HT-29 (cell line): ENCODE results near the gene IGSF1. TPM values are rescaled to one million over a fixed set of nuclear protein-coding genes. Genes with fewer than 3 reads are reported as not detected.
"Not testable (repeated sequence)": the region's sequence is repeated elsewhere in the genome, so short reads cannot be mapped to it uniquely, and the experiment has no call there.

Experiments
- DNase-seq: peaks from one replicate; pipeline ENCODE4 v3.0.0-alpha.2; 2015; ENCODE audit warnings: low spot score
- total RNA-seq: library from RNA; depleted of rRNA; stranded (reverse); fragments of >200 nt; shearing (Covaris generic); gene quantifications from 2 replicates; pipeline ENCODE4 v1.2.3, GENCODE V29; 2014; rRNA removed

The IGSF1 gene
- total RNA-seq, 1 experiment from 2014 or later, result 0.74 TPM

DNA sequence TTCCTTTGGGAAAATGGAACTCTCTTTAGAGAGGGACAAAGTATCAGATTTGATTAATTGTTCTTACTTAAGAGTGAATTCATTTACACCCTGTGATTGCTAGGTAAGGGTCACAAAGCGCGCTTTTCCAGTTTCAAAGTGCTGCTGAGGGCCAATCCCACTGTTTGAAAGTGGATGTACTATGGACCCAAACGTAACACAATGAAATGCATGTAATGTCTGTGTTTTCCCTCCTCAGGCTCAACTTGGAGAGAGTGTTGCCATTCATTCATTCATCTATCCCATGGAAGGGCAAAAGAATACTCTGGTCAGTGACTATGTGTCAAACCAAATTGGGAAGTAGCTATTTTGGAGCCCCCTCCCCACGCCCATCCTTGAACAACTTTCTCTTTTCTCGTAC lies 16.1 kb downstream of the IGSF1 start:
- DNase-seq, result no peak

DNA sequence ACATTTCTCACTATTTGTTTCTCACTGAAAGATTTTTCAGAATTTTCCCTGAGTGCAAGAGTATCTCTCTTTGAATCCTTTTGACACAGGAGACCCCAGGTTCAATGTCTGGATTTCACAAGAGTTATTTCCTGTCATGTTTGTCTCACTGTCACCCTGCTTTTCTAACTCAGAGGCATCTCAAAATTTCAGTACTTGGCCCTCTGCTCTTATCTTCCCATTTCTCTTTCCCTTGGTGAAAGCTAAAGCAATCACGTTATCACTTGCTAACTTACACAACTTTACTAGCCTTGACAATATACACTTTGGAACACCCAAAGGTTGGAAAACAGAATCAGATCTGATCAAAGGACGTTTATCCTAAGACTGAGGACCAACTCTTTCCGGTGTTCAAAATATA lies 17.3 kb downstream of the IGSF1 start:
- DNase-seq, result no peak

DNA sequence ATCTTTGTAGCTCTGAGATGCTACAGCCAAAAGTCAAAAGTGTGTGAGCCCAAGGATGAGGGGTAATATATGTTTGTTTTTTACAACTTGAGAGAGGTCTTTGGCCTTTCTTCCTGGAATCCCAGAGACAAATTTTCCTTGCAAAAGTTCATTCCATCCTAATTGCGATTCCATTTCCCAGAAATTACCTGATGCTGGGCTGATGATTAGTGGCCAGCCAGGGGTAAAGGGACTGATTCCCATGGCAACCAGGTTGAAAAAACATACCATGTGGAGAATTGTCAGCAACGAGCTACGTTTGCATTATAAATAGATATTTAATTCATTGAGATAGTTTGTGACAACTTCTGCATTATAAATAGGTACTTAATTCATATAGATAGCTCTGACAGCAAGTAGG lies 17.8 kb downstream of the IGSF1 start:
- DNase-seq, result no peak

DNA sequence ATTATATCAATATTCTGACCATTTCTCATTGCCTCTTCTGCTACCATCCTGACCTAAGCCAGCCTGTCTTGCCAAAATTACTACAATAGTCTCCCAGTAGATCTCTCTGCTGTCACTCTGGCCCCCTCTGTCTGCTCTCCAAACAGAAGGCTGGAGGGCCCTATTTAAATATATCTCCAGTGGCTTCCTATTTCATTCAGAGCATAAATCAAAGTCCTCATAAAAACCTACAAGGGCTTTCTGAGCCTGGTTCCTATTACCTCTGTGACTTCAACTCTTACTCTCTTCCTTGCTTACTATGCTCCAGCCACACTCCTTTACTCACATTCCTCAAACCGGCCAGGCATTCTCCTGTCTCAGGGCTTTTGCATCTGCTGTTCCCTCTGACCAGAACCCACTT lies 19.0 kb downstream of the IGSF1 start:
- DNase-seq, result no peak

DNA sequence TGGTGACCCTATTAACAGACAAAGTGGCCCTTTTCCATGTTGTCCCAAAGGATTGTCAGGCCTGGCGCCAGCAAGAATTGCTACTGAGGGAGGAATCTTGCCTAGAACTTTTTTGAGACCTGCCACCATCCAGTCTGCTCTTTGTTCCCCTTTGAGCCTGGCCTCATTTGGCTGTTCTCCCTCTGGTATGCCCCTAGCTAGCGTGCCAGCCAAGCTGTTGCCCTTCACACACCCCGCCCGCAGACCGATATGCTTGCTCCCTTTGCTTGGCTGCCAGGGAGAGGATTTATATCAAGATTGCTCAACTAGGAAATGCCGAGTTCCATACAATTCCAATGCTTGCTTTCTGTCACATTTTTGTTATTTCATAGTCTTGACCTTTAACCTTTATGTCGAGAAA lies 24.4 kb downstream of the IGSF1 start:
- no peak for DNase-seq

DNA sequence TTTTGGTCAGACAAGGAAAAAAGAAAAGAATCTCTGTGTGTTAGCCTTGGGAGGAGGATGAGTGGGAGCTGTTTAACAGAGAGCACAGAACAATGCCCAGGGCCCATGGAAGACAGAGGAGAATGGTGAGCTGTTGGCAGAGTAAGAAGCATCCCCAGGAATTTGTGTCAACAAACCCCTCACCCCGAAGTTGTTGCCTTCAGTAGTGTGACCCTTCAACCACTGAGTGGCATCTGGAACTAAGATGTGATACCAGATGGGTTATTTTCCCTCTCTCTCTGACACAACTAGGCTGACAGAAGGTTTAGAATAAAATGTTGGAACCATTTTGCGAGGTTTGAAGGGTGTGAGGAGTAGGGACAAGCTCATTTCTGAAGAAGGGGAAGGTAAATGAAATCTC lies 25.1 kb downstream of the IGSF1 start:
- DNase-seq, result no peak

DNA sequence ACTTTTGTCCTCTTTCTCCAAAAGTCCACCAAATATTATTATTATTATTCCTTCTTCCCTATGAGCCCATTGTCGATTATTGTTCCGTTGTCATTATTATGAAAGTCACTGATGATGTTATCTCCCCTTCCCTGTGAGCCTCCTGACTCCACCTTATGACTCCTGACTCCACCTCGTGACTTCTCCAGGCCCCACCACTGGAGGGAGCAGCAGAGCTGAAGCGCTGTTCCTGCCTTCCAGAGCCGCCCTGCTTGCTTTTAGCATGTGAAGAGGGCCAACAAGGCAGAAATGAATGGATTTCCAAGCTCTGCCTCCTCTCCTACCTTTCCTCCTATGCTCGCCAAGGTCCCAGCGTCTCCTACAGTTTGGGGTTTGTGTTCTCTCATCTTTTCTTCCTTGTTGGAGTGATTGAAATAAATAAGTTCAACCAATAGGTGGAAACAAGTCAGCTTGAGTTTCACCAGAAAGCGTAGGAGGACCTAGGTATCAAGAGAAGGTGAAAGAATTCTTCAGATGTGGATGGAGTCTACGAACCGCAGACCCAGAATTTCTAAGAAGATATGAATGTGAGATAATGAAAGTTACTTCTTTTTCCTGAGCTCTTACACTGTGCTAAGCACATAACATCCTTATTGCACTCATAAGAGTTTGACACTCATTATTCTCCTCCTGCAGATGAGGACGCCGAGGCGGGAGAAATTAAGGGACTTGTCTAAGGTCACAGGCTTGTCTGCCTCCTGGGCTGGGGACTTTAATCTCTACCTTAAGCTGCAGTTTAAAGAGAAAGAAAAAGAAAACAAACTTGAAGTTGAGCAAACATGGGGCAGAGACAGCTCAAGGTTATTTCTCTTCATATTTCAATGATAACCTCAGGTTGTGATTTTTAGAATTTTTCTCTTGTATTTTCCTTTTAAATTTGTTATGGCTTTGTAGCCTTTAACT lies 26.1 kb downstream of the IGSF1 start:
- peak; percentile 76 for DNase-seq

DNA sequence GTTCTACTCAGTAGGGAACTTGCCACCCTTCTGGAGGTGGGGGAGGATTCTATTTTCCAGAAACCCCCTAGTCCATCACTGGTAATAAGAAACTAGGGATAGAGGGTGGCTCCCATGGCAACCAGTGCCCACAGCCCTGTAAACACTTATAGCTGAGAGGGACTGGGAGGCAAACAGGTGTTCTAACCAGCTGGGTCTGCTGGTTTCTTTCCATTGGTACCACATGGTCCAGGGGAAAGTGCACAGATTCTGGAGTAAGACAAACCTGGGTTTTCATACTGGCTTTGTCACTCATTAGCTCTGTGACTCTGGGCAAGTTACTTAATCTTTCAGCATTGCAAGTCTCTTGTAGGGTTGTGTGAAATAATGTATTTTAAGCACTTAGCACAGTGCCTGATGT lies 26.9 kb downstream of the IGSF1 start:
- no peak for DNase-seq

DNA sequence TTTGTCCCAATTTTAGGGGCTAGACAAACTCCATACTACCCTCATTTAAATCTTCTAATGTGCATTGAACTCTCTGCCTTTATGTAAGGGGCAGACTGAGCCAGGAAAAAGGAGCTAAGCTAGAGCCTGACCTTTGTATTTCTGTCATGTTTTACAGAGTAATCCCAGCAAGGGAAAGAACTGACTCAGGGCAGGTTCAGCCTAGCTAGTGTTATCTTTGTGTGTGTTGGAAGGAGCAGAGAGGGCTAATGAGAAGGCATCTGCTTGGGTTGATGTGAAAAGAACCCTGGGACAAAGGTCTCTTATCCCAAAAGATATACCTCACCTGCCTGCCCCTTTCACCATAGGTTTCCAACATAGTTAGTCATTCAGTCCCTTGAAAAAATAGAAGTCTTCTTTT lies 31.7 kb downstream of the IGSF1 start:
- no peak for DNase-seq

DNA sequence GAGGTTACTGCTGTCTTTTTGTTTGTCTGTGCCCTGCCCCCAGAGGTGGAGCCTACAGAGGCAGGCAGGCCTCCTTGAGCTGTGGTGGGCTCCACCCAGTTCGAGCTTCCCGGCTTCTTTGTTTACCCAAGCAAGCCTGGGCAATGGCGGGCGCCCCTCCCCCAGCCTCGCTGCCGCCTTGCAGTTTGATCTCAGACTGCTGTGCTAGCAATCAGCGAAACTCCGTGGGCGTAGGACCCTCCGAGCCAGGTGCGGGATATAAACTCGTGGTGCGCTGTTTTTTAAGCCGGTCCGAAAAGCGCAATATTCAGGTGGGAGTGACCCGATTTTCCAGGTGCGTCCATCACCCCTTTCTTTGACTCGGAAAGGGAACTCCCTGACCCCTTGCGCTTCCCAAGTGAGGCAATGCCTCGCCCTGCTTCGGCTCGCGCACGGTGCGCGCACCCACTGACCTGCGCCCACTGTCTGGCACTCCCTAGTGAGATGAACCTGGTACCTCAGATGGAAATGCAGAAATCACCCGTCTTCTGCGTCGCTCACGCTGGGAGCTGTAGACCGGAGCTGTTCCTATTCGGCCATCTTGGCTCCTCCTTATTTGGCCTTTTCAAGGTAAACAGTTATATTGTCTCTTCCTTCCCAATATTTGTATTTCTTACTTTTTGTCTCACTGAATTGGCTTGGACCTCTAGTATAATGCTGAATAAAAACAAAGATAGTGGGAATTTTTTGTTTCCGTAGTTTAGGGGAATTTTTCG lies 37.9 kb downstream of the IGSF1 start:
- not testable (repeated sequence) for DNase-seq

DNA sequence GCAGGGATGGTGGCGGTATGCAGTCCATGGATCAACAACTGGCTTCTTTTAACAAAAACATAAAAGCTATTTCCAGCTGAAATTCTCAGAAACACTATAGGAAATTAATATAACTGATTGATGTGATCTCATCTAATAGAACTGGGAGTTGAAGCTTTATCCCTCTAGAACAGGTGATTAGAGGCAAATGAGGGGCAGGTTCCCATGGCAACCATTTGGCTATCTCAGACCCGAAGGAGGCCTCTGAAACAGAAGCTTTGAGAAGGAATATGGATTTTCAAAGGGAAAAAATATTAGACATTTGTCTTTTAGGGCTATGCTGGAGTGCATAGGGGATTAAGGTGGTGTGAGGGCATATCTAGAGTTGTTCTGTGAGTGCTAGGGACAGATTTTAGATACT lies 50.0 kb downstream of the IGSF1 start:
- DNase-seq, result no peak

DNA sequence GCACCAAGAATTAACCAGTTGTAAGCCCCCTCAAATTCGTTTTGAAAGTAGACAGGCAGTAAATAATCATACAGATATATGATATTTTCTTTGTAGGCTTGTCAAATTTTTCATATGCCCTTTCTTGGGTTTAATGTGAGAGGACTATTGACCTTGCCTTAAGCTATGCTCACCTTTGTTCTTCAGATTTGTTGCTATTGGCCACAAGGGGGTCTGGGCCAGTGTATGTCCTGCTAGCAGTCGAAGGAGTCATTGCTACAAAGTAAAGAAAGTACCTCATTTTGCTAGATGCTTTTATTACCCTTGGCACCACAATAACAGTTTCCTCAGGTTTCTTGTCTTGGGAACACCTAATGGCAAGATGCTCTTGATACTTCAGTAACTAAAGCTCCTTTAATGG lies 51.7 kb downstream of the IGSF1 start:
- DNase-seq, result no peak

DNA sequence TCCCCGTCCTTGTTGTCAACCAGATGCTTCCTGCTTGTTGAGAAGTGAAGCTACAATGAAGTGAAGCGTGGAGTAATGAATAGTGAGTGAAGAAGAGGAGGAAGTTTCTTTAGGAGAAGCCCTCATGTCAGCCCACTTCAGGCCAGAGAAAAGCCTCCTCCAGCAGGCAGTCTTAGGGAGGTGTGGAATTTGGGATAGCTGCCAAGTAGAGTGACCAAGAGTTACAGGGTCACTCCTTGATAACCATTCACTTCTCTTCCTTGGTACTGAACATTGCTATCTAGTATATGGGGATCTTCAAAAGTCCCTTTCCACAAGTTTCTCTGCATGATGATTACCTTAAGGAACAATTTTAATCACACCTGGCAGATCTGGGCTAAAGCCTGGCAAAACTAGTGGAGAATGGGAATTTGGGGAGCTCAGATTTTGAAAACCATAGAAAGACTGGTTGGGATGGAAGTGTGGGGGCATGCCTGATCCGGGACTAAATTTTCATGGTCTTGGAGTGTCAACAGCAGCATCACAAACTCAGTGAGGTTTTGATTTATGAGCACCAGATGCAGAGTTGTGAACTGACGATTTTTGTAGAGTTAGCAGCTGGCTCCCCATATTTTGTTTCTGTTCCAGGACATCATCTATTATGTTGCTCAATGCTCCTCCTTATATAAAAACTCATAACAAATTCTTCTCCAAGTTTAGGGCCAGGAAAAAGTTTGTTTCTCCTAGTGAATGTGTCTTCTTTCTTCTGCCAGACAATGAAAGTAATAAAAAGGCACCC lies 53.1 kb downstream of the IGSF1 start:
- DNase-seq, result no peak

DNA sequence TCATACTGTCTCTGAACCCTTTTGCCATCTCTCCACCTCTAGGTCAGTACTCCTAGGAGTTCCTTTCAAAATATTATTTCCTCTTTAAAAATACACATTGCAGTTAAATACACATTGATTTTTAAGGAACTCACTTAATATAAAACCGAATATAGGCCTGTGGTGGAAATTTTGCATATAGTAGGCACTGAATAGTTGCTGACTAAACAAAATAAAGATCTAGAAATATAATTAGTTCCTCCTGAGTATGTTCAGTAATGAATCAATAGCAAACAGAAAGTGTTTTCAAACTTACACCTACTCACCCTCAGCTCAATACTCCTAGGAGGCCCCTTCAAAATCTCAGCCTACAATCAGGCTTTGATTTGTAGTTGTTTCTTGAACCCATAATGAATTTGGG lies 61.5 kb downstream of the IGSF1 start:
- DNase-seq, result no peak

DNA sequence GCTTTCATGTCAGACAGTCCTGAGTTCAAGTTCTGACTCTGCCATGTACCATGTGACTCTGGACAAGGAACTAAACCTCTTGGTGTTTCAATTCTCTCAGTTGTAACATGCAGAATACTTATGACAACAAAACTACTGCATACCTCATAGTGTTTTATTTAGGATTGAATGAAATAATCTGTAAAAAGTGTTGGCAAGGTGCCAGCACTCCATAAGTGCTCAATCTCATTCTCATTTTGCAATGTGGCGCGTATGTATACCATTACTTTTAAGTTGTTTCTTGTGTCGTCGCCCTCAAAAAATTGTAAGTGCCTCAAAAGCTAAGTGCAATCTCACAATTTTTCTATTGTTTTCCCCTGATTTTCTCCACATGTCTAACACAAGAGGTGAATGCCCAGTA lies 62.5 kb downstream of the IGSF1 start:
- no peak for DNase-seq

DNA sequence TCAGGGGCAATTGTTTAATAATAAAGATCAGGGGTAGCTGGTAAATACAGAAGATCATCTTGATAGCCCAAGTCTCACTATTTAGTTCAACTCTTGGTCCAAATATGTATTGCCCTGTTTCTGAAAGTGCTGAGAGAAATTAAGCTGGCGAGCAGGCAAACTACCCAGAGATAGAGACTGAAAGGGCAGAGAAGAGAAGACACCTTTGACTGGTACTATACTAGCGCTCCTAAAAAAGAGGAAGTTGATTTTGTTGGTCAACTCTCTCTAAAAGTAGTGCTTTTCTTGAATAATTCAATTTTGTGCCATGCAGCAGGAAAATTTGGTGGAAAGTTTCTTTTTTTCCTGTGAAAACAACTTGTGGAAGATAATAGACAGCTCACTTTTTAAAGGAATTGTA lies 64.0 kb downstream of the IGSF1 start:
- no peak for DNase-seq

Other genes starting within 250 kb of the IGSF1 start
- not detected in 2 replicates for gene ARHGAP36, start 231.0 kb downstream of the IGSF1 start, total RNA-seq